Smooth muscle cell (in vitro differentiated cells): Measurements from ENCODE around the gene TXNDC5. TPM values are rescaled to one million over a fixed set of nuclear protein-coding genes. Genes with fewer than 3 reads are reported as not detected.

ENCODE experiments used
- DNase-seq: peaks from one replicate; lab custom pipeline; 2025; ENCODE audit not compliant: unreplicated experiment; lab: John Stamatoyannopoulos, UW
- H2AFZ ChIP-seq: fragments of 200-600 bp; sonication (generic); 2 replicates; pipeline ENCODE4 v1.6.0; 2016; ENCODE audit warnings: antibody characterized with exemption, low read depth, mild to moderate bottlenecking
- H3F3A ChIP-seq: fragments of 200-600 bp; sonication (generic); 2 replicates; pipeline ENCODE4 v1.6.0; 2017; ENCODE audit warnings: antibody characterized with exemption, low read depth
- H3K27ac ChIP-seq: fragments of 200-600 bp; sonication (generic); 2 replicates; pipeline ENCODE4 v1.5.1; 2016; ENCODE audit warnings: low read depth, mild to moderate bottlenecking
- H3K27me3 ChIP-seq: fragments of 200-600 bp; sonication (generic); 2 replicates; pipeline ENCODE4 v1.6.1; 2016; ENCODE audit warnings: low read depth, mild to moderate bottlenecking
- H3K36me3 ChIP-seq: fragments of 200-600 bp; sonication (generic); 2 replicates; pipeline ENCODE4 v1.5.1; 2016; ENCODE audit warnings: low read depth
- H3K4me1 ChIP-seq: fragments of 200-600 bp; sonication (generic); 2 replicates; pipeline ENCODE4 v1.5.1; 2016; ENCODE audit warnings: low read depth
- H3K4me2 ChIP-seq: fragments of 200-600 bp; sonication (generic); 2 replicates; pipeline ENCODE4 v1.6.0; 2016; ENCODE audit warnings: mild to moderate bottlenecking
- H3K4me3 ChIP-seq: fragments of 200-600 bp; sonication (generic); 2 replicates; pipeline ENCODE4 v1.5.1; 2016; ENCODE audit warnings: mild to moderate bottlenecking
- H3K79me2 ChIP-seq: fragments of 200-600 bp; sonication (generic); 2 replicates; pipeline ENCODE4 v1.6.0; 2016; ENCODE audit warnings: low read depth, mild to moderate bottlenecking
- H3K9ac ChIP-seq: fragments of 200-600 bp; sonication (generic); 2 replicates; pipeline ENCODE4 v1.6.0; 2016; ENCODE audit warnings: low read depth
- H3K9me3 ChIP-seq: fragments of 200-600 bp; sonication (generic); replicated peaks from 2 replicates; pipeline ENCODE4 v1.5.1; 2016; ENCODE audit warnings: low read depth
- H4K20me1 ChIP-seq: fragments of 200-600 bp; sonication (generic); 2 replicates; pipeline ENCODE4 v1.6.0; 2016; ENCODE audit warnings: low read depth
- WGBS: methylation state at CpG from one replicate; pipeline ENCODE4 v1.1.7; 2016; ENCODE audit warnings: low lambda C conversion rate; 5-methylcytosine and 5-hydroxymethylcytosine counted together
- polyA plus RNA-seq: library from polyadenylated mRNA; unstranded; fragments of >200 nt; fragmentation: Nextera tagmentation; extraction: Ambion mirVana; gene quantifications from 2 replicates; pipeline ENCODE4 v1.2.1, GENCODE V29; 2016
- total RNA-seq: library from RNA; depleted of rRNA; stranded (reverse); fragments of >200 nt; gene quantifications from 2 replicates; pipeline ENCODE4 v1.2.3, GENCODE V29; 2014
- TF ChIP-seq, protein P1 (sequence below): fragments of 200-600 bp; sonication (generic); IDR thresholded peaks from 2 replicates; pipeline ENCODE4 v1.5.1; 2017; ENCODE audit warnings: borderline replicate concordance, mild to moderate bottlenecking, antibody characterized with exemption; ENCODE audit not compliant: insufficient read depth, poor library complexity, severe bottlenecking

Gene TXNDC5
- total and polyA plus RNA-seq, 2 experiments from 2014 or later, result 448 to 576 TPM

DNA sequence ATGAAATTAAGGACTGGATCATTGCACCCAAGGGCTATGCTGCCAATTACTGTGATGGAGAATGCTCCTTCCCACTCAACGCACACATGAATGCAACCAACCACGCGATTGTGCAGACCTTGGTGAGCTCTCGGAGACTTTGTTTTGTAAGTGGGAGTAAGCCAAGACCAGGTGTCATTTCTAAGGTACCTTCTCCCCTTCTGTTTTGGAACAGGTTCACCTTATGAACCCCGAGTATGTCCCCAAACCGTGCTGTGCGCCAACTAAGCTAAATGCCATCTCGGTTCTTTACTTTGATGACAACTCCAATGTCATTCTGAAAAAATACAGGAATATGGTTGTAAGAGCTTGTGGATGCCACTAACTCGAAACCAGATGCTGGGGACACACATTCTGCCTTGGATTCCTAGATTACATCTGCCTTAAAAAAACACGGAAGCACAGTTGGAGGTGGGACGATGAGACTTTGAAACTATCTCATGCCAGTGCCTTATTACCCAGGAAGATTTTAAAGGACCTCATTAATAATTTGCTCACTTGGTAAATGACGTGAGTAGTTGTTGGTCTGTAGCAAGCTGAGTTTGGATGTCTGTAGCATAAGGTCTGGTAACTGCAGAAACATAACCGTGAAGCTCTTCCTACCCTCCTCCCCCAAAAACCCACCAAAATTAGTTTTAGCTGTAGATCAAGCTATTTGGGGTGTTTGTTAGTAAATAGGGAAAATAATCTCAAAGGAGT is 30.4 kb downstream of the TXNDC5 start:
- no peak for DNase-seq
- H2AFZ ChIP-seq, result no peak overlapping the region
- H3K4me2 ChIP-seq, result no peak overlapping the region
- no peaks in the 10 kb centered on the region for H3K79me2 ChIP-seq
- no peak overlapping the region for H3K4me3 ChIP-seq
- no peaks in the 10 kb centered on the region for H3K9me3 ChIP-seq
- H3F3A ChIP-seq, result peaks cover 16% of the 10 kb centered on the region
- H3K9ac ChIP-seq, result no peak overlapping the region
- TF ChIP-seq, protein P1, sequence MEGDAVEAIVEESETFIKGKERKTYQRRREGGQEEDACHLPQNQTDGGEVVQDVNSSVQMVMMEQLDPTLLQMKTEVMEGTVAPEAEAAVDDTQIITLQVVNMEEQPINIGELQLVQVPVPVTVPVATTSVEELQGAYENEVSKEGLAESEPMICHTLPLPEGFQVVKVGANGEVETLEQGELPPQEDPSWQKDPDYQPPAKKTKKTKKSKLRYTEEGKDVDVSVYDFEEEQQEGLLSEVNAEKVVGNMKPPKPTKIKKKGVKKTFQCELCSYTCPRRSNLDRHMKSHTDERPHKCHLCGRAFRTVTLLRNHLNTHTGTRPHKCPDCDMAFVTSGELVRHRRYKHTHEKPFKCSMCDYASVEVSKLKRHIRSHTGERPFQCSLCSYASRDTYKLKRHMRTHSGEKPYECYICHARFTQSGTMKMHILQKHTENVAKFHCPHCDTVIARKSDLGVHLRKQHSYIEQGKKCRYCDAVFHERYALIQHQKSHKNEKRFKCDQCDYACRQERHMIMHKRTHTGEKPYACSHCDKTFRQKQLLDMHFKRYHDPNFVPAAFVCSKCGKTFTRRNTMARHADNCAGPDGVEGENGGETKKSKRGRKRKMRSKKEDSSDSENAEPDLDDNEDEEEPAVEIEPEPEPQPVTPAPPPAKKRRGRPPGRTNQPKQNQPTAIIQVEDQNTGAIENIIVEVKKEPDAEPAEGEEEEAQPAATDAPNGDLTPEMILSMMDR, result no peak
- 94% methylated on average over 13 of the region's 13 CpGs for WGBS
- H4K20me1 ChIP-seq, result peaks cover 5% of the 10 kb centered on the region
- no peak overlapping the region for H3K27ac ChIP-seq
- no peaks in the 10 kb centered on the region for H3K4me1 ChIP-seq
- no peaks in the 10 kb centered on the region for H3K27me3 ChIP-seq
- peaks cover 23% of the 10 kb centered on the region for H3K36me3 ChIP-seq

DNA sequence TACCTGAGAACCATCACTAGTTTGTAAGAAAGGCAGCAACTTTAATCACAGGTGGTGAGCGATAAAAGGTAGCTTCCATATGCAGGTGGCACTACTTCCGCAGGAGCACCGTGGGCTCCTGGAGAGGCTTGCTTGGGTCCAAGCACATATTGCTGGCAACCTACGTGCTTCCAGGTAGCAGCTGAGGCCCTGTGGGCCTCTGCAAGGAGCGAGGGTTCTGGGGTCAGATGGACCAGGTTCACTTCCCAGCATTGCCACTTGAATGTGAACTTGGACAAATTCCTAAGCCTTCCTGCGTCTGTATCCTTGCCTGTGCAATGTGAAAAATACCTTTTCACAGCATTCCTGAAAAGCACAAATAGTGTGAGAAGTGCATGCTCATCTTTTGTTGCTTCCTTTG is 31.0 kb downstream of the TXNDC5 start:
- DNase-seq, result no peak
- no peak overlapping the region for H2AFZ ChIP-seq
- 96% methylated on average over 6 of the region's 6 CpGs for WGBS
- peaks cover 5% of the 10 kb centered on the region for H4K20me1 ChIP-seq
- peaks cover 20% of the 10 kb centered on the region for H3K36me3 ChIP-seq
- H3F3A ChIP-seq, result peaks cover 16% of the 10 kb centered on the region
- TF ChIP-seq, protein P1, result no peak
- no peaks in the 10 kb centered on the region for H3K27me3 ChIP-seq
- H3K4me2 ChIP-seq, result no peak overlapping the region
- no peaks in the 10 kb centered on the region for H3K4me1 ChIP-seq
- no peaks in the 10 kb centered on the region for H3K79me2 ChIP-seq
- H3K27ac ChIP-seq, result no peak overlapping the region
- H3K9ac ChIP-seq, result no peak overlapping the region
- H3K9me3 ChIP-seq, result no peaks in the 10 kb centered on the region
- H3K4me3 ChIP-seq, result no peak overlapping the region

DNA sequence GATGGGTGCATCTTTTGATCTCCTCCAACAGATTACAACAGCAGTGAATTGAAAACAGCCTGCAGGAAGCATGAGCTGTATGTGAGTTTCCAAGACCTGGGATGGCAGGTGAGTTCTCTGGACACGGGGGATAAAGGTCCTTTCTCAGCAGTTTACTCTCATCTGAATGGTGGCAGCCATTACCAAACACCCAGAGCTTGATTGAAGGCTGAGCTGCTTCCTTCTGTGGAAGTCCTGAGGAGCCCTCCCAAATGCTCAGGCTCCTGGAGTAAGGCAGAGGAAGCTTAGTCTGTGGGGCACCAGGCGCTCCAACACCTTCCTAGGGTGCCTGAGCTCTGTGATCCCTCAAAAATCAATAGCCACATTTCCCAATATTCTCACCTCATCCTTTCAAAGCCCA is 31.5 kb downstream of the TXNDC5 start:
- DNase-seq, result no peak
- 100% methylated on average over 2 of the region's 2 CpGs for WGBS
- Histone ChIP-seq H3K36me3 (peaks cover 20% of the 10 kb centered on the region), H3K4me1 (no peaks in the 10 kb centered on the region), H3F3A (peaks cover 16% of the 10 kb centered on the region), H3K4me3 (no peak overlapping the region), H3K27me3 (no peaks in the 10 kb centered on the region), H3K27ac (no peak overlapping the region), H3K9ac (no peak overlapping the region), H3K9me3 (no peaks in the 10 kb centered on the region), H3K79me2 (no peaks in the 10 kb centered on the region), H2AFZ (no peak overlapping the region), H3K4me2 (no peak overlapping the region), H4K20me1 (peaks cover 5% of the 10 kb centered on the region)
- TF ChIP-seq, protein P1, result no peak
